Neuron (in vitro differentiated cells): ENCODE results near the gene HLF.

ENCODE experiments used
- H2AFZ ChIP-seq: one replicate; pipeline ENCODE4 v1.6.1; 2013; ENCODE audit warnings: low read depth, mild to moderate bottlenecking, inconsistent platforms, low read length, moderate library complexity
- H3K27me3 ChIP-seq: one replicate; pipeline ENCODE4 v1.6.1; 2013; ENCODE audit warnings: low read length; ENCODE audit not compliant: insufficient read depth
- H3K36me3 ChIP-seq: one replicate; pipeline ENCODE4 v1.6.1; 2013; ENCODE audit warnings: low read length; ENCODE audit not compliant: insufficient read depth
- H3K4me1 ChIP-seq: one replicate; pipeline ENCODE4 v1.6.1; 2013; ENCODE audit warnings: low read length; ENCODE audit not compliant: insufficient read depth
- H3K4me3 ChIP-seq: 2 replicates; pipeline ENCODE4 v1.5.1; 2013; ENCODE audit warnings: mild to moderate bottlenecking, low read length, moderate library complexity
- H3K9me3 ChIP-seq: one replicate; pipeline ENCODE4 v1.6.1; 2013; ENCODE audit warnings: low read length

HLF gene

DNA sequence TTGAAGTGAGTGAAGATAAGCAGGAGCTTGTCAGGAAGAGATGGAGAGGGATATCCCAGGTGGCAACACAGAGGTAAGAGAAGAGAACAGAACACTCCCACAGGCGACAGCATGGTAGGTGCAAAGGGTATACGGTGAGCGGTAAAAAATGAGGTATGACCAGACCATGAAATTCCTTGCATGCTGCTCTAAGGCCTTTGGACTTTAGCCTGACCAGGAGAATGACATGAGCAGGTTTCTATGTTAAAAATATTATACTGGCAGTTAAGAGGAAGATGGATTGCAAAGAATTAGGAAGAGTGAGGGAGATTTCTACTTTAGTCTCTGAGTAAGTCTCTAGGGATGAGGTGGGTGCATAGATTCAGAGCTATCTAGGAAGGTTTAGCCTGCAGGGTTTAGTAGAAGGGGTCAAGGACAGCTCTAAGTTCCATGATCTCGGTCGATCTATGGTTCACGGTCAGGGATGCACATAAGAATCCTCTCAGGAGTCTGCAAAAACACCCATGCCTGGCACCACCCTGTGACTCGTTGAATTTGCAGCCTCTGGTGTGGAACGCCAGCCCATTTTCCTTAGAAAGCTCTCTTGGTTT is 65.7 kb downstream of the HLF start:
- H3K9me3 ChIP-seq = no peaks in the 10 kb centered on the region
- H2AFZ ChIP-seq = no peak overlapping the region

DNA sequence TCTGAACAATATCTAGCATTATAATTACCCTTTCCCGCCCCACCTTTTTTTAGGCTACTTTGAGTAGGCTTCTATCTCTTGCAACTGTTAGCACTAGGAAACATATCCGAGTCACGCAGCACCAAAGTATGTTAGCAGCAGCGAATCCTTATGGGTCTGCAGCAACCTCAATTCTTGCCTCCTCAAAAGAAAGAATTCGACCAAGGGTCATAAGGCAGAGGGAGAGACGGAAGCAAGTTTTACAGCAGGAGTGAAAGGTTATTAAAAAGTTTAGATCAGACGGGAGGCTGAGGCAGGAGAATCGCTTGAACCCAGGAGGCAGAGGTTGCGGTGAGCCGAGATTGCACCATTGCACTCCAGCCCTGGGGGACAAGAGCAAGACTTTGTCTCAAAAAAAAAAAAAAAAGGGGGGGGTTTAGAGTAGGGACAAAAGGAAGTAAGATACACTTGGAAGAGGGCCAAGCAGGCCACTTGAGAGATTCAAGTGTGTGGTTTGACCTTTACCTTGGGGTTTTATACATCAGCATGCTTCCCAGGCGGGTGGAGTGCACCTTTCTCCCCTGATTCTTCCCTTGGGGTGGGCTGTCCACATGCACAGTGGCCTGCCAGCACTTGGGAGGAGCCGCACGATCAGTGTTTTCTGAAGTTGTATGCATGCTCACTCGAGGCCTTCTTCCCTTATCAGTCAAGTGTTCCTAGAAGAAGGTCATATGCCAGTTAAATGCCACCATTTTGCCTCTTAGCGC is 67.7 kb downstream of the HLF start:
- Histone ChIP-seq H3K4me1 (peaks cover 10% of the 10 kb centered on the region), H3K36me3 (no peaks in the 10 kb centered on the region), H3K27me3 (no peaks in the 10 kb centered on the region), H3K9me3 (no peaks in the 10 kb centered on the region), H3K4me3 (no peak overlapping the region), H2AFZ (no peak overlapping the region)

More for the DNA sequence above, 65.7 kb downstream of the HLF start:
- Histone ChIP-seq H3K4me3 (no peak overlapping the region), H3K4me1 (peaks cover 8% of the 10 kb centered on the region), H3K36me3 (no peaks in the 10 kb centered on the region), H3K27me3 (no peaks in the 10 kb centered on the region)

DNA sequence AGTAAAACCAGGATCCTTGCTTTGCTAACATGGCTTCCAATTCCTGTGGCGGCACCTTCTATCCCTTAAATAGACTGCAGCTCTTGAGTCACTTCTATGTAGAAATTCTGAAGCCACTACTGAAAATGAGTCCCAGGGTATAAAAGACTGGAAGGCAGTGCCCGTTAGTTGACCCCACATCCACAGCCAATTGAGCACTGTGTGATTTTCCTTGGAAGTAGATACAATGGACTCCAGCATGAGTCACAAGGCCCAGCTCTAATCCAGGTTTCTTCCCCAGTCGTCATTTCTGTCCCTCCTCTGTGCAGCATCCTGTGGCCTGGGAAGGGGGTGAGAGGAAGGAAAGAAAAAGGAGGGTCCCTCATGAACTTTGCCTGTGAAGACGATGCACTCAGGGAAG is 69.5 kb downstream of the HLF start:
- no peaks in the 10 kb centered on the region for H3K9me3 ChIP-seq
- peaks cover 2% of the 10 kb centered on the region for H3K27me3 ChIP-seq

GRCh38 chr17:55334881-55335540 is 70.3 kb downstream of the HLF start:
- Histone ChIP-seq H3K36me3 (no peaks in the 10 kb centered on the region), H3K4me1 (peaks cover 10% of the 10 kb centered on the region), H2AFZ (no peak overlapping the region), H3K9me3 (no peaks in the 10 kb centered on the region), H3K4me3 (no peak overlapping the region), H3K27me3 (peaks cover 9% of the 10 kb centered on the region)

More for the DNA sequence above, 69.5 kb downstream of the HLF start:
- Histone ChIP-seq H3K4me3 (no peak overlapping the region), H3K36me3 (no peaks in the 10 kb centered on the region), H2AFZ (no peak overlapping the region), H3K4me1 (peaks cover 10% of the 10 kb centered on the region)

- Histone ChIP-seq H2AFZ (no peak overlapping the region), H3K36me3 (no peaks in the 10 kb centered on the region), H3K27me3 (peaks cover 9% of the 10 kb centered on the region), H3K4me1 (peaks cover 10% of the 10 kb centered on the region), H3K4me3 (no peak overlapping the region), H3K9me3 (no peaks in the 10 kb centered on the region)
Observed at GRCh38 chr17:55335625-55336024, 70.9 kb downstream of the HLF start.

- peaks cover 10% of the 10 kb centered on the region for H3K4me1 ChIP-seq
- H3K4me3 ChIP-seq = no peak overlapping the region
- H3K9me3 ChIP-seq = no peaks in the 10 kb centered on the region
- H3K27me3 ChIP-seq = peaks cover 9% of the 10 kb centered on the region
- no peak overlapping the region for H2AFZ ChIP-seq
- no peaks in the 10 kb centered on the region for H3K36me3 ChIP-seq
Observed at GRCh38 chr17:55336426-55336825, 71.7 kb downstream of the HLF start.

DNA sequence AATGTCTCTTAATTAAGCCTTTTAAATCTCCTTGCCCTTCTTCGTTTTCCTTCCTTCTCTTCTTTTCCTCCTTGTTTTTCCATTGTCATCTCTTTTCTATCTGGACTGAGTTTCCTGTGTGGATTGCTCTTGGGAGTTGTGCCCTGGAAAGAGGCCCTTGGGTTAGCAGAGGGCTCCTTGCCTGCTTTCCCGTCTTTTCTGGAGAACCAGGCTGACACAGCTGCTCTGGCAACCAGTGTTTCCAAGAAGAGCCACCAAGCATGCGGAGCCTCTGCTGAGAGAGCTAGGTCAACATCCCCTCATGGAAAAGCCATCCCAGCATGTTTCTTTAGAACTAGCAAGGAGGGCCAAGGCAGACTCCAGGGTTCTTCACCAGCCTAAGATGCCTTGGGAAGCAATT is 75.4 kb downstream of the HLF start:
- H3K36me3 ChIP-seq = no peaks in the 10 kb centered on the region
- peaks cover 9% of the 10 kb centered on the region for H3K27me3 ChIP-seq
- H3K4me3 ChIP-seq = no peak overlapping the region
- peaks cover 4% of the 10 kb centered on the region for H3K4me1 ChIP-seq
- H3K9me3 ChIP-seq = no peaks in the 10 kb centered on the region
- no peak overlapping the region for H2AFZ ChIP-seq

DNA sequence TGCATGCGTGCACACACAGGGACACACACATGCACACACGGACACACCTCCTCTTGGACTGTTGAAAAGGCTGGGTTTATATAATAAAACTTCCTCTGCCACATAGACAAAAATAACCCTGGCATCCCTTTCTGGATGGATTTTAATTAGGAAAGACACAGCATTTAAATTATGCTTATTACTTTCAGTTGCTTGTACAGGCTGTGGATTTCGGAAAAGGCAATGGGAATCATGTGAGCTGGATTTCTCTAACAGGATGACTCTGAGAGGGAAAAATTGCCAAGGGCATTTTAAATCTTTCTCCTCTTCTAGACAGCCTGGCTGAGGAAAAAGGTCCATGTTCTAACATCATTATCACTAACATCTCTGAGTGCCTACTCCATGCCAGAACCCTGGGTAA is 75.9 kb downstream of the HLF start:
- H3K36me3 ChIP-seq = no peaks in the 10 kb centered on the region
- peaks cover 9% of the 10 kb centered on the region for H3K27me3 ChIP-seq
- H3K4me3 ChIP-seq = no peak overlapping the region
- no peak overlapping the region for H2AFZ ChIP-seq
- H3K9me3 ChIP-seq = no peaks in the 10 kb centered on the region
- no peaks in the 10 kb centered on the region for H3K4me1 ChIP-seq

DNA sequence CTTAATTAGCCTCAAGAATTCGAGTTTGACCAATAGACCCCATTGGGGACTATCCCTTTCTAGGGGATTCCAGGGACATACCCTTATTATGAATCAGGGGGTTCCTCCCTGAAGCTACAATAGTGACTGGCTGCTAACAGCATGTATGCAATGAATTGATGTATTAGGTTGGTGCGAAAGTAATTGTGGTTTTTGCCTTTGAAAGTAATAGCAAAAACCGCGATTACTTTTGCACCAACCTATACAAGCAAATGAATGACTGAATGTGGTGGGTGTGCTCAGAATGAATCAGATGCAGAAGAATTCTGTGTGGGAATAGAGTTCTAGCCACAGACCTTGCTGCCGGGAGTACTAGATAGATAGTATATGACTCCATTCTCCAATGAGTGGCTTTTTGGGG is 76.7 kb downstream of the HLF start:
- H3K9me3 ChIP-seq = peaks cover 2% of the 10 kb centered on the region
- no peak overlapping the region for H2AFZ ChIP-seq
- no peak overlapping the region for H3K4me3 ChIP-seq
- H3K27me3 ChIP-seq = peaks cover 9% of the 10 kb centered on the region
- no peaks in the 10 kb centered on the region for H3K36me3 ChIP-seq
- H3K4me1 ChIP-seq = no peaks in the 10 kb centered on the region

- Histone ChIP-seq H3K4me3 (no peak overlapping the region), H3K4me1 (no peaks in the 10 kb centered on the region), H3K27me3 (peaks cover 12% of the 10 kb centered on the region), H2AFZ (no peak overlapping the region), H3K36me3 (no peaks in the 10 kb centered on the region), H3K9me3 (peaks cover 3% of the 10 kb centered on the region)
Observed at GRCh38 chr17:55342800-55343585, 78.2 kb downstream of the HLF start.

GRCh38 chr17:55343900-55344513 is 79.2 kb downstream of the HLF start:
- Histone ChIP-seq H3K9me3 (peaks cover 3% of the 10 kb centered on the region), H2AFZ (no peak overlapping the region), H3K36me3 (no peaks in the 10 kb centered on the region), H3K4me1 (no peaks in the 10 kb centered on the region), H3K27me3 (peaks cover 12% of the 10 kb centered on the region), H3K4me3 (no peak overlapping the region)

GRCh38 chr17:55344514-55344997 is 79.8 kb downstream of the HLF start:
- Histone ChIP-seq H3K4me3 (no peak overlapping the region), H3K9me3 (peaks cover 3% of the 10 kb centered on the region), H3K4me1 (no peaks in the 10 kb centered on the region), H2AFZ (no peak overlapping the region), H3K36me3 (no peaks in the 10 kb centered on the region), H3K27me3 (peaks cover 7% of the 10 kb centered on the region)
